ENCODE measurements around the gene CNBD2. TPM values are rescaled to one million over a fixed set of nuclear protein-coding genes. Genes with fewer than 3 reads are reported as not detected.

The CNBD2 gene
- total RNA-seq: 1.6 and 1.7 TPM in 2 replicates

GRCh38 chr20:35967979-35968640 is at the start of gene CNBD2:
TSS of gene CNBD2 (plus strand) at chr20:35968590. CDS start at chr20:35968763, 173 bp downstream.

GRCh38 chr20:35954200-35954906 is 14.0 kb upstream of the CNBD2 start, which contains the start of gene SCAND1:
TSS of gene SCAND1 (minus strand) at chr20:35954502. CDS start at chr20:35954284, 218 bp downstream.

Other genes starting within 250 kb of the CNBD2 start
- 319 and 352 TPM in 2 replicates for gene RBM39, start 226.3 kb upstream of the CNBD2 start, total RNA-seq
- 18.8 and 21.4 TPM in 2 replicates for gene PHF20, start 196.6 kb upstream of the CNBD2 start, total RNA-seq
- gene SCAND1, start 14.1 kb upstream of the CNBD2 start, total RNA-seq: 57.7 and 58.3 TPM in 2 replicates
- 14.4 and 24.5 TPM in 2 replicates for gene EPB41L1, start 186.2 kb downstream of the CNBD2 start, total RNA-seq